DND-41 (cell line): ENCODE results near the gene PLEKHB1.

Experiments used
- EZH2 ChIP-seq: IDR thresholded peaks from 3 replicates; pipeline ENCODE4 v1.6.1; 2012; ENCODE audit warnings: borderline replicate concordance, low read depth, mild to moderate bottlenecking, moderate library complexity, low read length, inconsistent platforms; ENCODE audit not compliant: severe bottlenecking
- TF ChIP-seq, protein P1 (sequence below): IDR thresholded peaks from 2 replicates; pipeline ENCODE4 v1.5.1; 2012; ENCODE audit warnings: borderline replicate concordance, low read length, moderate library complexity, mild to moderate bottlenecking; ENCODE audit not compliant: poor library complexity, severe bottlenecking; ENCODE audit errors: extremely low read depth

DNA sequence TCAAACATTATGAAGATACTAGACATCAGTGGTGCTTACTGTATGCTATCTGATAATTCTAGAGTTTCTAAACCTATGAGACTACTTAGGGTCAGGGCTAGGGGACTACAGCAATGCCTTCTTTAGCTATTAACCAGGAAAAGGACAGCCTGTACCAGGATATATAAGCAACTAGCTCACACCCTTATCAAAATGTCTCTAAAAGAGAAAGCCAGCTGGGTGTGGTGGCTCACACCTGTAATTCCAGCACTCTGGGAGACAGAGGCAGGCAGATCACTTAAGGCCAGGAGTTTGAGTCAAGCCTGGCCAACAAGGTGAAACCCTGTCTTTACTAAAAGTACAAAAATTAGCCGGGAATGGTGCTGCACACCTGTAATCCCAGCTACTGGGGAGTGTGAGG is 58.7 kb downstream of the PLEKHB1 start:
- TF ChIP-seq, protein P1, sequence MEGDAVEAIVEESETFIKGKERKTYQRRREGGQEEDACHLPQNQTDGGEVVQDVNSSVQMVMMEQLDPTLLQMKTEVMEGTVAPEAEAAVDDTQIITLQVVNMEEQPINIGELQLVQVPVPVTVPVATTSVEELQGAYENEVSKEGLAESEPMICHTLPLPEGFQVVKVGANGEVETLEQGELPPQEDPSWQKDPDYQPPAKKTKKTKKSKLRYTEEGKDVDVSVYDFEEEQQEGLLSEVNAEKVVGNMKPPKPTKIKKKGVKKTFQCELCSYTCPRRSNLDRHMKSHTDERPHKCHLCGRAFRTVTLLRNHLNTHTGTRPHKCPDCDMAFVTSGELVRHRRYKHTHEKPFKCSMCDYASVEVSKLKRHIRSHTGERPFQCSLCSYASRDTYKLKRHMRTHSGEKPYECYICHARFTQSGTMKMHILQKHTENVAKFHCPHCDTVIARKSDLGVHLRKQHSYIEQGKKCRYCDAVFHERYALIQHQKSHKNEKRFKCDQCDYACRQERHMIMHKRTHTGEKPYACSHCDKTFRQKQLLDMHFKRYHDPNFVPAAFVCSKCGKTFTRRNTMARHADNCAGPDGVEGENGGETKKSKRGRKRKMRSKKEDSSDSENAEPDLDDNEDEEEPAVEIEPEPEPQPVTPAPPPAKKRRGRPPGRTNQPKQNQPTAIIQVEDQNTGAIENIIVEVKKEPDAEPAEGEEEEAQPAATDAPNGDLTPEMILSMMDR, result no peak
- no peak for TF ChIP-seq EZH2
